ENCODE data around the gene ACTG1.

ACTG1 gene

DNA sequence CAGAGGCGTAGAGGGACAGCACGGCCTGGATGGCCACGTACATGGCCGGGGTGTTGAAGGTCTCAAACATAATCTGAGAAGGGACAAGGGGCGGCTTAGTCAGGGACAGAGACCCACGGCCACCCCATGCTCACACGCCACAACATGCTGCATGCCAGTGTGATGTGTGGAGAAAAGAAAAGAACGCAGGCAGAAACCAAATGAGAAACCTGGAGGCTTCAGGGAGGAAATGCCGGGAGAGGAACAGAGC lies 1.1 kb downstream of the ACTG1 start:
- peak overlapping the region; percentile 94 for H3K27ac ChIP-seq
- no peak for TF ChIP-seq ZFX (IDR thresholded peaks at IDR 0.05)
- TF ChIP-seq, protein P1, sequence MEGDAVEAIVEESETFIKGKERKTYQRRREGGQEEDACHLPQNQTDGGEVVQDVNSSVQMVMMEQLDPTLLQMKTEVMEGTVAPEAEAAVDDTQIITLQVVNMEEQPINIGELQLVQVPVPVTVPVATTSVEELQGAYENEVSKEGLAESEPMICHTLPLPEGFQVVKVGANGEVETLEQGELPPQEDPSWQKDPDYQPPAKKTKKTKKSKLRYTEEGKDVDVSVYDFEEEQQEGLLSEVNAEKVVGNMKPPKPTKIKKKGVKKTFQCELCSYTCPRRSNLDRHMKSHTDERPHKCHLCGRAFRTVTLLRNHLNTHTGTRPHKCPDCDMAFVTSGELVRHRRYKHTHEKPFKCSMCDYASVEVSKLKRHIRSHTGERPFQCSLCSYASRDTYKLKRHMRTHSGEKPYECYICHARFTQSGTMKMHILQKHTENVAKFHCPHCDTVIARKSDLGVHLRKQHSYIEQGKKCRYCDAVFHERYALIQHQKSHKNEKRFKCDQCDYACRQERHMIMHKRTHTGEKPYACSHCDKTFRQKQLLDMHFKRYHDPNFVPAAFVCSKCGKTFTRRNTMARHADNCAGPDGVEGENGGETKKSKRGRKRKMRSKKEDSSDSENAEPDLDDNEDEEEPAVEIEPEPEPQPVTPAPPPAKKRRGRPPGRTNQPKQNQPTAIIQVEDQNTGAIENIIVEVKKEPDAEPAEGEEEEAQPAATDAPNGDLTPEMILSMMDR (conservative IDR thresholded peaks at IDR 0.05) = no peak

DNA sequence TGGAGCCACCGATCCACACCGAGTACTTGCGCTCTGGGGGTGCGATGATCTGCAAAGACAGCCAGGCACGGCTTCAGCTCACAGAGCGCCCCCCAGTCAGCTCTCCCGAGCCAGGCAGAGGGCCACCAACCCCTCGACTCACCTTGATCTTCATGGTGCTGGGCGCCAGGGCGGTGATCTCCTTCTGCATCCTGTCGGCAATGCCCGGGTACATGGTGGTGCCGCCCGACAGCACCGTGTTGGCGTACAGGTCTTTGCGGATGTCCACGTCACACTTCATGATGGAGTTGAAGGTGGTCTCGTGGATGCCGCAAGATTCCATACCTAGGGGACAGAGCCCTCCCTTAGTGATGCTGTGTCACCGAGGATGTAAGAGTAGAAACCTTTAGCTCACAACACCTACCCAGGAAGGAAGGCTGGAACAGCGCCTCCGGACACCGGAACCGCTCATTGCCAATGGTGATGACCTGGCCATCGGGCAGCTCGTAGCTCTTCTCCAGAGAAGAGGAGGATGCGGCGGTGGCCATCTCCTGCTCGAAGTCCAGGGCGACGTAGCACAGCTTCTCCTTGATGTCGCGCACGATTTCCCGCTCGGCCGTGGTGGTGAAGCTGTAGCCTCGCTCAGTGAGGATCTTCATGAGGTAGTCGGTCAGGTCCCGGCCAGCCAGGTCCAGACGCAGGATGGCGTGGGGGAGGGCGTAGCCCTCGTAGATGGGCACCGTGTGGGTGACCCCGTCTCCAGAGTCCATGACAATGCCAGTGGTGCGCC lies 1.6 kb downstream of the ACTG1 start:
- H3K27ac ChIP-seq = peak overlapping the region; percentile 94
- TF ChIP-seq, protein P1 (conservative IDR thresholded peaks at IDR 0.05) = no peak
- TF ChIP-seq ZFX (IDR thresholded peaks at IDR 0.05) = no peak

DNA sequence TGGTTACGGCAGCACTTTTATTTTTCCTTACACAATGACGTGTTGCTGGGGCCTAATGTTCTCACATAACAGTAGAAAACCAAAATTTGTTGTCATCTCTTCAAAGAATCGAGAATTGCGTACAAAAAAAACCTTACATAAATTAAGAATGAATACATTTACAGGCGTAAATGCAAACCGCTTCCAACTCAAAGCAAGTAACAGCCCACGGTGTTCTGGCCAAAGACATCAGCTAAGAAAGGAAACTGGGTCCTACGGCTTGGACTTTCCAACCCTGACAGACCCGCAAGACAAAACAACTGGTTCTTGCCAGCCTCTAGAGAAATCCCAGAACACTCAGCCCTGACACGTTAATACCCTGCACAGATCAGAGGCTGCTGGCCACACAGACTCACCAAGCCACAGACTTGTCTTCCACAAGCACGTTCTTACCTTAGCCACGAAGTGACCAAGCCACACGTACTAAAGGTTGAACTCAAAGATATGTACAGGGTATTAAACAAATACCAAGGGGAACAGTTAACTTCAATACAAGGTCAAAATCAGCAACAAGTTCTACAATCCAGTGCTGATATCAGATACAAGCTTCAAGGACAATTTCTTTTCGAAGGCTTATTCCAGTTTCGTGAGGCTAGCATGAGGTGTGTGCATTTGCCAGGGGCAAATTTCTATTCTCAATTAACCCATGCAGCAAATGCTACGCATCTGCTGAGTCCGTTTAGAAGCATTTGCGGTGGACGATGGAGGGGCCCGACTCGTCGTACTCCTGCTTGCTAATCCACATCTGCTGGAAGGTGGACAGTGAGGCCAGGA lies 2.4 kb downstream of the ACTG1 start:
- H3K27ac ChIP-seq = no peak overlapping the region; the same call in 1 of the 2 replicates
- TF ChIP-seq, protein P1 (conservative IDR thresholded peaks at IDR 0.05) = no peak
- TF ChIP-seq ZFX (IDR thresholded peaks at IDR 0.05) = no peak

DNA sequence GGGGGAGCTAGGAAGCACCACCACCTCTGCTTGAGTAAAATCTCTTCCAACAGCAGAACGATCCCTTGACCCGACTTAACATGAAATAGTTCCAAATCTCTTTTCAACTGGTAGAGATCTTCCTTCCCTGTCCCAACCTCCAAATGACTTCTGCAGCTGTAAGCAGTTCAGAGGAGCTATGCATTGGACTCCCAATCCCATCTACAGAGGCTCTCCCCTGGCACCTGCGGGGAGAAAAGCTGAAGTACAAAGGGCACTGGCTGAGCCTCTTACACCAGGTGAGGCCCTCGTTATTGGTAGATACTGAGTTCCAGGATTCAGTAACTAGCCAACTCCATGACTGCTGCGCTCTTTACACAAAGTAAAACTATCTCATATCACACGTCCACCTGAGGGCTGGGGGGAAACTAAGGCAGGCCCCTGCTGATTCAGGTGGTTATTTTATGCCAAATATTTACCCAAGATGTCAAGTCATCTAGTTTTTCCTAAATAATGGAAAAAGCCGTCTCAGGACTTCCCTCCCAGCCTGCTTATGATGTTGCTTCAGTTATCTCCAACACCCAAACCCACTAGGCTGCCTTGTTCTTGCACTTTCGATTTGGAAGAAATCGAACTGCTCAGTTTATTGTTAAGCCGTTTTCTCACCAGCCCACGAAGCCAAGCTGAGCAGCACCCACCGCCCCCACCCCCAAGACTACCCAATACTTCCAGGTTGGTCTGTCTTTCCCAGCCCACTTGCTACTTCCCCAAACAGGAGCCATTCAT lies 3.2 kb downstream of the ACTG1 start:
- 0 out of 2 replicates have a peak overlapping the region, but pooled peaks have one; percentile 2 for H3K27ac ChIP-seq
- TF ChIP-seq ZFX (IDR thresholded peaks at IDR 0.05) = no peak
- TF ChIP-seq, protein P1 (conservative IDR thresholded peaks at IDR 0.05) = no peak

DNA sequence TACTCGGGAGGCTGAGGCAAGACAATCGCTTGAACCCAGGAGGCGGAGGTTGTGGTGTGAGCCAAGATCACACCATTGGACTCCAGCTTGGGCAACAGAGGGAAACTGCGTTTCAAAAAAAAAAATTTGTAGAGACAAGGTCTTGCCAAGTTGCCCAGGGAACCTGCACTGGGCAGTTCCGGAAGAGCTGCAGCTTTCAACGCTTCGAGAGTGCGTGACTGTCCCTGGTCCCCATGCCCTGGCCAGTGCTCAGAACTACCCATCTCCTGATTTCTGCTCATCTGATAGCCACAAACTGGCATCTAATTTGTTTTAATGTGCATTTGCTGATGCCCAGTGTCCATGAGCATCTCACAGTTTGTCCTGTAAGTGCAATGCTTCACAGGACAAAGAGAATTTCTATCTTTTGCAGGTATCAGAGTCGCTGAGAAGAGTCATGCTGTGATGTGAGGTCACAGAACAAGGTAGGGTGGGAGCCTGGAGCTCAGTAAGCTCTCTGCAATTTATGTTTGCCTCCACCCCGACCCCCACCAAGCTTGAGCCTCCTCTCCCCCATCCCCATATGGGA lies 3.9 kb downstream of the ACTG1 start:
- no peak overlapping the region for H3K27ac ChIP-seq

DNA sequence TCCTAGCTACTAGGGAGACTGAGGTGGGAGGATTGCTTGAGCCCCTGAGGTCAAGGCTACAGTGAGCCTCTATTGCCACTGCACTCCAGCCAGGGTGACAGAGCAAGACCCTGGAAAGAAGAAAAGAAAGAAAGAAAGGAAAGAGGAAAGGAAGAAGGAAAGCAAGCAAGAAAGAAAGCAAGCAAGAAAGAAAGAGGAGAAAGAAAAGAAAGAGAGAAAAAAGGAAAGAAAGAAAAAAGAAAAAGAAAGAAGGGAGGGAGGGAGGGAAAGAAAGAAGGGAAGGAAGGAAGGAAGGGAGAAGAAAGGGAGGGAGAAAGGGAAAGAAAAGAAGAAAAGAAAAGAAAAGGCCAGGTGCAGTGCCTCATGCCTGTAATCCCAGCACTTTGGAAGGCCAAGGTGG lies 9.0 kb downstream of the ACTG1 start:
- TF ChIP-seq ZFX (IDR thresholded peaks at IDR 0.05) = no peak
- TF ChIP-seq, protein P1 (conservative IDR thresholded peaks at IDR 0.05) = no peak
- H3K27ac ChIP-seq = no peak overlapping the region

More for the DNA sequence above, 3.9 kb downstream of the ACTG1 start:
- TF ChIP-seq, protein P1 (conservative IDR thresholded peaks at IDR 0.05) = no peak
- TF ChIP-seq ZFX (IDR thresholded peaks at IDR 0.05) = no peak
